Keratinocyte (primary cell): ENCODE measurements around the gene PCCA. TPM values are rescaled to one million over a fixed set of nuclear protein-coding genes. Genes with fewer than 3 reads are reported as not detected.

ENCODE experiments used
- DNase-seq: peaks from one replicate; pipeline ENCODE4 v3.0.0-alpha.2; 2011; ENCODE audit warnings: low read depth, missing footprints, low spot score
- FAIRE-seq: peaks from 2 replicates; lab custom pipeline; 2011; peaks lifted over from hg19 to GRCh38; lab: Jason Lieb, UNC
- H2AFZ ChIP-seq: 2 replicates; pipeline ENCODE4 v1.6.0; 2012; ENCODE audit warnings: low read length, control low read depth, inconsistent platforms; ENCODE audit not compliant: control insufficient read depth
- H3K27ac ChIP-seq: 2 replicates; pipeline ENCODE4 v1.5.1; 2011; ENCODE audit warnings: low read length; ENCODE audit not compliant: control insufficient read depth, insufficient read depth
- H3K27me3 ChIP-seq: 3 replicates; pipeline ENCODE4 v1.6.0; 2011; ENCODE audit warnings: low read length; ENCODE audit not compliant: control insufficient read depth, insufficient read depth; ENCODE audit errors: extremely low read depth
- H3K36me3 ChIP-seq, 2 experiments: 2 replicates in 1 of 2; 3 replicates in 1 of 2; pipeline ENCODE4 v1.5.1; 2011; ENCODE audit warnings: low read length in 2 of 2, mild to moderate bottlenecking in 1 of 2; ENCODE audit not compliant: control insufficient read depth in 2 of 2, insufficient read depth in 2 of 2; ENCODE audit errors: extremely low read depth in 1 of 2
- H3K4me1 ChIP-seq: 3 replicates; pipeline ENCODE4 v1.5.1; 2011; ENCODE audit warnings: low read length; ENCODE audit not compliant: control insufficient read depth, insufficient read depth; ENCODE audit errors: extremely low read depth
- H3K4me2 ChIP-seq: 3 replicates; pipeline ENCODE4 v1.6.0; 2011; ENCODE audit warnings: low read depth, low read length; ENCODE audit not compliant: control insufficient read depth, insufficient read depth; ENCODE audit errors: extremely low read depth
- H3K4me3 ChIP-seq, 3 experiments: fragments of 200-600 bp in 1 of 3; sonication (generic) in 1 of 3; 2 replicates in 2 of 3; 3 replicates in 1 of 3; pipeline ENCODE4 v1.5.1; 2011 to 2016; ENCODE audit warnings: low read length in 3 of 3, mild to moderate bottlenecking in 3 of 3, control low read depth in 2 of 3, inconsistent platforms in 1 of 3, low read depth in 1 of 3, mixed read lengths in 1 of 3, mixed run types in 1 of 3, moderate library complexity in 1 of 3; ENCODE audit not compliant: control insufficient read depth in 2 of 3, insufficient read depth in 2 of 3; ENCODE audit errors: extremely low read depth in 1 of 3
- H3K79me2 ChIP-seq: 2 replicates; pipeline ENCODE4 v1.6.0; 2012; ENCODE audit warnings: low read length; ENCODE audit not compliant: control insufficient read depth, insufficient read depth
- H3K9ac ChIP-seq: 3 replicates; pipeline ENCODE4 v1.6.0; 2011; ENCODE audit warnings: low read length; ENCODE audit not compliant: control insufficient read depth, insufficient read depth; ENCODE audit errors: extremely low read depth
- H3K9me1 ChIP-seq: 3 replicates; pipeline ENCODE4 v1.6.0; 2011; ENCODE audit warnings: low read length; ENCODE audit not compliant: control insufficient read depth, insufficient read depth; ENCODE audit errors: extremely low read depth
- H3K9me3 ChIP-seq: 2 replicates; pipeline ENCODE4 v1.5.1; 2012; ENCODE audit warnings: low read depth, low read length; ENCODE audit not compliant: control insufficient read depth
- H4K20me1 ChIP-seq: 3 replicates; pipeline ENCODE4 v1.6.0; 2011; ENCODE audit warnings: low read length; ENCODE audit not compliant: control insufficient read depth, insufficient read depth; ENCODE audit errors: extremely low read depth
- CTCF ChIP-seq, 3 experiments: IDR thresholded peaks in 1 of 3; conservative IDR thresholded peaks in 1 of 3; optimal IDR thresholded peaks in 1 of 3; 2 replicates in 2 of 3; 3 replicates in 1 of 3; pipeline versions ENCODE3 to v1.5.1; 2011; ENCODE audit warnings: low read length in 3 of 3, mild to moderate bottlenecking in 3 of 3, moderate library complexity in 2 of 3, control low read depth in 1 of 3, inconsistent platforms in 1 of 3; ENCODE audit not compliant: insufficient read depth in 2 of 3; ENCODE audit errors: extremely low read depth in 1 of 3
- EZH2 ChIP-seq: IDR thresholded peaks from one replicate; pipeline ENCODE4 v1.6.1; 2012; ENCODE audit warnings: inconsistent platforms, mild to moderate bottlenecking, low read length, moderate library complexity
- dilution Hi-C: fragments of 300-500 bp; cut with MboI; formaldehyde crosslinking; loops from one replicate; pipeline ENCODE4 v1.7.0; 2020; ENCODE audit warnings: low sequenced_read_pairs; ENCODE audit not compliant: extremely low pct_ligation_motif_present
- polyA plus RNA-seq, 5 experiments: library from polyadenylated mRNA; depleted of rRNA in 3 of 5; stranded (reverse) in 3 of 5; stranded (forward) in 1 of 5; unstranded in 1 of 5; fragments of >200 nt; gene quantifications; 1 replicate in 1 of 5; 2 replicates in 3 of 5; 3 replicates in 1 of 5; pipeline versions ENCODE4 v1.2.1 to v1.2.3, GENCODE V29; 2011 to 2012; ENCODE audit warnings: missing spikeins in 2 of 5, low read depth in 1 of 5, low replicate concordance in 1 of 5

Gene PCCA
- polyA plus RNA-seq, 1 donor (not counting 4 experiments of a cell fraction or from before 2014, with no cell fraction given): 8.1 TPM

GRCh38 chr13:100438059-100438788 lies 349.3 kb downstream of the PCCA start:
- Histone ChIP-seq H3K27me3 (no peaks in the 10 kb centered on the region), H3K27ac (no peak overlapping the region), H3K4me3 (no peak overlapping the region), H4K20me1 (no peaks in the 10 kb centered on the region), H3K9ac (no peak overlapping the region), H3K9me1 (no peaks in the 10 kb centered on the region), H2AFZ (no peak overlapping the region), H3K79me2 (no peaks in the 10 kb centered on the region), H3K9me3 (no peaks in the 10 kb centered on the region), H3K4me1 (no peaks in the 10 kb centered on the region), H3K36me3 (no peaks in the 10 kb centered on the region), H3K4me2 (no peak overlapping the region)
- no peak for TF ChIP-seq EZH2
- TF ChIP-seq CTCF (optimal IDR thresholded peaks at IDR 0.05 in 1 of 3, IDR thresholded peaks at IDR 0.05 in 1 of 3, conservative IDR thresholded peaks at IDR 0.05 in 1 of 3; ENCODE audit: extremely low read depth in 1 of 3, insufficient read depth in 2 of 3, low read length in 3 of 3): no peak
- dilution Hi-C loops: no loop called here
- DNase-seq (no peak), FAIRE-seq (no peak)

GRCh38 chr13:100439247-100439970 lies 350.5 kb downstream of the PCCA start:
- dilution Hi-C loops: no loop called here
- Histone ChIP-seq H3K27me3 (no peaks in the 10 kb centered on the region), H3K9ac (no peak overlapping the region), H3K36me3 (no peaks in the 10 kb centered on the region), H3K4me2 (no peak overlapping the region), H3K9me1 (no peaks in the 10 kb centered on the region), H4K20me1 (no peaks in the 10 kb centered on the region), H3K4me3 (no peak overlapping the region), H2AFZ (no peak overlapping the region), H3K27ac (no peak overlapping the region), H3K79me2 (no peaks in the 10 kb centered on the region), H3K9me3 (no peaks in the 10 kb centered on the region), H3K4me1 (no peaks in the 10 kb centered on the region)
- no peak for DNase-seq
- TF ChIP-seq EZH2 (no peak), CTCF (optimal IDR thresholded peaks at IDR 0.05 in 1 of 3, IDR thresholded peaks at IDR 0.05 in 1 of 3, conservative IDR thresholded peaks at IDR 0.05 in 1 of 3; ENCODE audit: extremely low read depth in 1 of 3, insufficient read depth in 2 of 3, low read length in 3 of 3) (no peak)
- FAIRE-seq: no peak
